ENCODE results near the gene ENHO.

Gene ENHO

GRCh38 chr9:34507556-34507955 is 15.2 kb downstream of the ENHO start:
- TF ChIP-seq POLR2AphosphoS5 (IDR thresholded peaks at IDR 0.05; ENCODE audit: low read depth, low read length), result no peak
- no peak for TF ChIP-seq REST (IDR thresholded peaks at IDR 0.05; ENCODE audit: insufficient read depth in 1 of 2, low read depth in 2 of 2, low read length in 2 of 2)
- TF ChIP-seq SIN3A (IDR thresholded peaks at IDR 0.05; ENCODE audit: borderline replicate concordance, insufficient read depth, low read length), result no peak
- TF ChIP-seq FOXP2 (optimal IDR thresholded peaks at IDR 0.05; ENCODE audit: borderline replicate concordance, extremely low read depth, extremely low read length, insufficient read depth), result no peak
- TF ChIP-seq TAF1 (IDR thresholded peaks at IDR 0.05; ENCODE audit: borderline replicate concordance, insufficient read depth, low read length), result no peak

GRCh38 chr9:34506623-34507022 is 16.2 kb downstream of the ENHO start:
- TF ChIP-seq SIN3A (IDR thresholded peaks at IDR 0.05; ENCODE audit: borderline replicate concordance, insufficient read depth, low read length) (no peak), FOXP2 (optimal IDR thresholded peaks at IDR 0.05; ENCODE audit: borderline replicate concordance, extremely low read depth, extremely low read length, insufficient read depth) (no peak), REST (IDR thresholded peaks at IDR 0.05; ENCODE audit: insufficient read depth in 1 of 2, low read depth in 2 of 2, low read length in 2 of 2) (no peak), TAF1 (IDR thresholded peaks at IDR 0.05; ENCODE audit: borderline replicate concordance, insufficient read depth, low read length) (no peak), POLR2AphosphoS5 (IDR thresholded peaks at IDR 0.05; ENCODE audit: low read depth, low read length) (no peak)

- TF ChIP-seq POLR2AphosphoS5 (IDR thresholded peaks at IDR 0.05; ENCODE audit: low read depth, low read length), result no peak
- no peak for TF ChIP-seq FOXP2 (optimal IDR thresholded peaks at IDR 0.05; ENCODE audit: borderline replicate concordance, extremely low read depth, extremely low read length, insufficient read depth)
- TF ChIP-seq TAF1 (IDR thresholded peaks at IDR 0.05; ENCODE audit: borderline replicate concordance, insufficient read depth, low read length), result no peak
- no peak for TF ChIP-seq SIN3A (IDR thresholded peaks at IDR 0.05; ENCODE audit: borderline replicate concordance, insufficient read depth, low read length)
- TF ChIP-seq REST (IDR thresholded peaks at IDR 0.05; ENCODE audit: insufficient read depth in 1 of 2, low read depth in 2 of 2, low read length in 2 of 2), result no peak
Measured at GRCh38 chr9:34505370-34506120, 17.2 kb downstream of the ENHO start.

- no peak for TF ChIP-seq SIN3A (IDR thresholded peaks at IDR 0.05; ENCODE audit: borderline replicate concordance, insufficient read depth, low read length)
- no peak for TF ChIP-seq REST (IDR thresholded peaks at IDR 0.05; ENCODE audit: insufficient read depth in 1 of 2, low read depth in 2 of 2, low read length in 2 of 2)
- TF ChIP-seq POLR2AphosphoS5 (IDR thresholded peaks at IDR 0.05; ENCODE audit: low read depth, low read length), result no peak
- TF ChIP-seq TAF1 (IDR thresholded peaks at IDR 0.05; ENCODE audit: borderline replicate concordance, insufficient read depth, low read length), result no peak
- TF ChIP-seq FOXP2 (optimal IDR thresholded peaks at IDR 0.05; ENCODE audit: borderline replicate concordance, extremely low read depth, extremely low read length, insufficient read depth), result no peak
Measured at GRCh38 chr9:34503406-34503805, 19.4 kb downstream of the ENHO start.

All from PFSK-1 (cell line).